ENCODE measurements around the gene DSCAML1.

DSCAML1 gene

DNA sequence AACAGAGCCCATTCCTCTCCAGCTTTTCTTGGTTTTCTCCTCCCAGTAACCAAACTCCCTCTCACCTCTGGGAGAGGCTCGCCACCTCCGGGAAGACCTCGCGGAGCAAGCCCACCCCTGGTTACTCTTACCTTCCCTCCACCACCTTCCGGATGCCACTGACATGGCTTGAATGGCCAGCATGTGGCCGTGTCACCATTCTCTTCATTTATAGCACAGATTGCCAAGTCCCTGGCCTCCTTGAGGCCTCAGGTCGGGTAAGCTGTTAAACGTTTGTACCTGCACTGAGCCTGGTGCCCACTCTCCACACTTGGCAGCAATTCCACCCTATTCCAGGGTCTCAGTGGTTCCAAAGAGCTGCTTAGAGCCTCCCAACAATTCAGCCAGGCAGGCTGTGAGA, 35.5 kb upstream of the DSCAML1 start:
- no peak for DNase-seq (ENCODE audit: low spot score)

- no peak for DNase-seq (ENCODE audit: low spot score)
Observed at GRCh38 chr11:117831661-117832415, 34.8 kb upstream of the DSCAML1 start.

- no peak for DNase-seq (ENCODE audit: low spot score)
Observed at GRCh38 chr11:117830674-117831351, 33.8 kb upstream of the DSCAML1 start.

- no peak for DNase-seq (ENCODE audit: low spot score)
Observed at GRCh38 chr11:117830072-117830471, 33.1 kb upstream of the DSCAML1 start.

- DNase-seq (ENCODE audit: low spot score) = no peak
Observed at GRCh38 chr11:117829369-117829725, 32.3 kb upstream of the DSCAML1 start.

- DNase-seq (ENCODE audit: low spot score) = no peak
Observed at GRCh38 chr11:117828611-117829368, 31.8 kb upstream of the DSCAML1 start.

DNA sequence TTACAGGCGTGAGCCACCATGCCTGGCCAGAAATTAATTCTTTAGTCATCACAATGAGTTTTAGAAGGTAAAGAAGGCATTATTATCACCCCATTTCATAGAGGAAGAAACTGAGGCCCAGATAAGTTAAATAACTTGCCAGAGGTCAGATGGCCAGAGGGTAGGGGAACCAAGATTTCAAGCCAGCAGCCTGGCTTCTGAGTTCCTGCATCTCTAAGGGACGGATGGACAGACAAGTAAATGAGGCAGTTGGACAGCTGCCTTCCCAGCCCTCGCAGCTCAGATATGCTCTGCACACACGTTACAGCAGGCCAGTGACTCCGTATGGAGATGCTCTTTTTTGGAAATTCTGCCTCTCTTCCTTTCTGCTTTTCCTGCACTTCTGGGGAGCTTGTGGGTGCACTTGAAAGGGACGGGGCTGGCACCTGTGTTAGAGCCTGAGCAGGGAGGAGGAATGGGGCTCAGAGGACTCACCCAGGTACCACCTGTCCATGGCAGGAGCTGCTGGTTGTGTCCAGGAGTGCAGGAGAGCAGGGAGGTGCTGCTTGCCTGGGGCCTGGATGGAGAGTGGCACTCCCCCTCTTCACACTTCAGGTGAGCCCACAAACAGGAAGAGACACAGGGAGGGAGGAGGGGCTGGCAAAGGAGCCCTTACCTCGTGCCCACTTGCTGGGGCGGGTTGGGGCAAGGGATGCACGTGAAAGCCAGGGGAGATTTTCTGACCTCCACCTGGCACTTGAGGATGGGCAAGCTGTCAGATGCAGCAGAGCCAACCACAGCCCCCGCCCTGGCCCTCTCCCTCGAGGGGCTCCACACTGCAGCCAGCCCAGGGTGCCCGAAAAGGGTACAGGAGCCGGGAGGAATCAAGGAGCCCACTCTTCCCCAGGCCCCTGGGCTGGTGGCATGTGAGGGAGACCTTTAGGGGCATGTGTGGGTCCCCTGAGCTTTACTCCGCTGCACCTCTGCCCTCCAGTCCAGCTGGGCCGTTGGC, 30.8 kb upstream of the DSCAML1 start:
- no peak for DNase-seq (ENCODE audit: low spot score)

- DNase-seq (ENCODE audit: low spot score) = no peak
Observed at GRCh38 chr11:117826832-117827231, 29.8 kb upstream of the DSCAML1 start.

GRCh38 chr11:117826190-117826570, 29.2 kb upstream of the DSCAML1 start:
- no peak for DNase-seq (ENCODE audit: low spot score)

GRCh38 chr11:117825538-117826189, 28.6 kb upstream of the DSCAML1 start:
- no peak for DNase-seq (ENCODE audit: low spot score)

GRCh38 chr11:117824571-117825537, 27.8 kb upstream of the DSCAML1 start, which contains the start of gene FXYD2:
FXYD2 (minus strand) TSS chr11:117824744; CDS start chr11:117824678, 66 bp downstream.
- no peak for DNase-seq (ENCODE audit: low spot score)

GRCh38 chr11:117823946-117824420, 27.0 kb upstream of the DSCAML1 start:
- no peak for DNase-seq (ENCODE audit: low spot score)

DNA sequence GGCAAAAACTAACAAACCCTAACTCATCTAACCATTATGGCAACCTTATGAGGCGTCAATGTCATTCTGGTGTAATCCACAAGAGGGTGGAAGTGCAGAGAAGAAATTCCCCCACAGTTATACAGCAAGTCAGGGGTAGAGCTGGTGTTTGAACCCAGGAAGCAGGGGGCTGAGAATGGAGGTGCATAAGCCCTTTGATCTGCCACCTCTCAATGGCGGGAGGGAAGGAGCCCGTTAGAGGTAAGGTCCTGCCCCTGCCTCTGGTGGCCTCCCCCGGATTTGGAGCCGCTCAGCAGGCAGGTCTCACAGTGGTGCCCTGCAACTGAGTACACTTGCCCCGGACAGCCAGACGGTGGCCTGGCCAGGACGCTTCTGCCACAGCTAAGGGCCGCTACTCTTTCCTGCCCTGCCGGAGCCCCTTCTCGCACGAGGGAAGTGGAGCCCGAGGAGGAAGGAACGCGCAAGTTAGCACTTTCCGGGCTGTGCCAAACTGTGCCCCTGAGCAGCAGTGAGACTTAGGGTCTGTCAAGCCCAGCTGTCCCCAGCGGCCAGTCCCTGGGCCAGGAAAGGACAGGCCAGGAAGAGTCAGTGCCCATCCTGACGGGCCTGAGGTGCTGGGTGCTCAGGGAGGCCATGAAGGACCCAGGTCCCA, 26.4 kb upstream of the DSCAML1 start:
- no peak for DNase-seq (ENCODE audit: low spot score)

DNA sequence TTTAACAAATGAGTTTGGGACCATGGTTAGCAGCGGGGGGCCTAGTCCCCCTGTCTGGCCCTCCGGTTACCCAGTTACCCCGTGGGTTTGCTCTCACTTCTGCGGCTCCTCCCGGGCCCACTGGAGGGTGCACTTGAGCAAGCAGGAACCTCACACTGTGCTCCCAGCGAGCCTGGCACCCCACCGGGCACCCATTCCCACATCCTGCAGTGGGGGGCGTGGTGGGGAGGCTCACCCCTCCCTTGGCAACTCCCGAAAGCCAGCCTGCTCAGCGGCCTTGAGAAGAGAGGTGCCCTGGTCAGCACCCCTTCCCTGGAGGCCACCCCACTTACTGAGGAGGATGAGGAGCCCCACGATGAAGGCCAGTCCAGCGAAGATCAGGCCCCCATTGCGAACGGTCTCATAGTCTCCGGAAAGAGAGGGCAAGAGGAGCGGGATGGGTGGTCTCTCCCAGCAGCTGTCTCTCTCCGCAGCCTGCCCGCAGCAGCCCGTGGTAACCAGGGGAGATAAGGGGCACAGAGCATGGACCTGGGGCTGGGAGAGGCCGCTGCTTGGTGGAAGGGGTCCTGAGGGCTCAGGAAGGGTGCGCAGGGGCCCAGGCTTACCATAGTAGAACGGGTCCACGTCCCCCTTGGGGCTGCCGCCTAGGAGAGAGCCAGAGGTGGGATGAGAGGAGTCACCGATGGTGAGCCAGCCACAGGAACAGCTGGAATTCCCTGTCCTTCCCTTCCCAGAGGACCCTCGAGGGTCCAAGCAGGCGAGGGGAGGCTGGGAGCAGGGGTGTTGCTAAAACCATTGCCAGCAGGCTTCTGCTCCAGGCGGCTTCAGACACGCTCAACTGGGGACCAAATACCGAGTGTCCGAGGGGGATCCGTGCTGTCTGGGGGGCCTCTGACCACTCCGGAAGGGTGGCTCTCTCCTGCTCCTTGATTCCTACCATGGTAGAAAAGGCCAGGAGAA, 25.3 kb upstream of the DSCAML1 start:
- DNase-seq (ENCODE audit: low spot score) = no peak

DNA sequence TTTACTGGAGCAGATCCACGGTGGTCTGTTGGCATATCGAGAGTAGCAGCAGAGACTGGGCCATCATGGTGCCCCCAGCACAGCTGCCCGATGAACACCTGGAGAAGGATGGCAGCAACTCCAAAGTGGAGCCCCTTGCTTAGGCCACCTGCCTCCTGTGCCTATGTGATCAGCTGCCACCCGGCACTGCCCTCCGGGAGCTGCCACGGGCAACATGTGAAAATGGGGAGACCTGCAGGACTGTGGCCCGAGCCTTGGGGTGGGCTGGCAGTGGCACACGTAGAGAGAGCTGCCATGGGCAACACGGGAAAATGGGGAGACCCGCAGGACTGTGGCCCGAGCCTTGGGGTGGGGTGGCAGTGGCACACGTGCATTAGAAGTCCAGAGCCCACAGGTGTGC, 24.4 kb upstream of the DSCAML1 start:
- no peak for DNase-seq (ENCODE audit: low spot score)

DNA sequence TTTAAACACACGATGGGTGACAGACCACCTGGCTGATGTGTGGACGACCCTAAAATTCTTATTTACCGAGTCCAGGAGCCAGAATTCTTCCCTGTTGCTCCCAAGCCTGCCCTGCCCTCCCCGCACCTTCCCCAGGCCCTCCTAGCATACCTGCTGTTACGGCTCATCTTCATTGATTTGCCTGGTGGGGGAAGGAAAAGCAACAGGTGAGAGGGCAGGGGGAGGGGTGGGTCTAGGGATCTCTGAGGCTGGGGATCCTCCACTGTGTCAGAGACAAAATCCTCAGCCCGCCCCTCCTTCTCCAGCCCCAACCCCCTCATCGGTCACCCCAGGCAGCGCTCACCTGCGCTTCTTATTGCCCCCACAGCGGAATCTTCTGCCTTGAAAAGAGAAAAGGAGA, 23.5 kb upstream of the DSCAML1 start:
- no peak for DNase-seq (ENCODE audit: low spot score)

GRCh38 chr11:117820071-117820470, 23.1 kb upstream of the DSCAML1 start:
- no peak for DNase-seq (ENCODE audit: low spot score)

Data from globus pallidus (tissue), 1 donor.